KMS-11 (cell line): ENCODE measurements around the gene TSPAN3.

Experiments
- H2AFZ ChIP-seq: fragments of 200-600 bp; sonication (generic); 2 replicates; pipeline ENCODE4 v1.6.1; 2016; ENCODE audit warnings: antibody characterized with exemption, mixed run types, low read depth
- H3K27ac ChIP-seq: fragments of 200-600 bp; sonication (generic); 2 replicates; pipeline ENCODE4 v1.6.1; 2016; ENCODE audit warnings: mild to moderate bottlenecking, mixed run types
- H3K27me3 ChIP-seq: fragments of 200-600 bp; sonication (generic); 2 replicates; pipeline ENCODE4 v1.6.1; 2017; ENCODE audit warnings: mild to moderate bottlenecking, low read depth, mixed run types, moderate library complexity; ENCODE audit not compliant: insufficient read depth
- H3K36me3 ChIP-seq: fragments of 200-600 bp; sonication (generic); 2 replicates; pipeline ENCODE4 v1.6.1; 2017; ENCODE audit warnings: mild to moderate bottlenecking, mixed run types; ENCODE audit not compliant: insufficient read depth
- H3K4me1 ChIP-seq: fragments of 200-600 bp; sonication (generic); 2 replicates; pipeline ENCODE4 v1.6.1; 2016; ENCODE audit warnings: mild to moderate bottlenecking, low read depth, mixed run types; ENCODE audit not compliant: poor library complexity, severe bottlenecking
- H3K4me2 ChIP-seq: fragments of 200-600 bp; sonication (generic); 2 replicates; pipeline ENCODE4 v1.7.0; 2016; ENCODE audit warnings: mild to moderate bottlenecking, mixed run types
- H3K4me3 ChIP-seq: fragments of 200-600 bp; sonication (generic); IDR thresholded peaks from 2 replicates; pipeline ENCODE4 v1.6.1; 2017; ENCODE audit warnings: low read depth, low read length, mixed read lengths; ENCODE audit not compliant: insufficient read depth
- H3K79me2 ChIP-seq: fragments of 200-600 bp; sonication (generic); 2 replicates; pipeline ENCODE4 v1.6.1; 2016; ENCODE audit warnings: low read depth, mixed run types; ENCODE audit not compliant: insufficient read depth
- H3K9ac ChIP-seq: fragments of 200-600 bp; sonication (generic); 2 replicates; pipeline ENCODE4 v1.6.1; 2016; ENCODE audit warnings: mild to moderate bottlenecking, mixed run types
- H4K20me1 ChIP-seq: fragments of 200-600 bp; sonication (generic); 2 replicates; pipeline ENCODE4 v1.6.1; 2016; ENCODE audit warnings: mild to moderate bottlenecking, mixed run types; ENCODE audit not compliant: insufficient read depth
- TF ChIP-seq, protein P1 (sequence below): fragments of 200-600 bp; sonication (generic); conservative IDR thresholded peaks from 2 replicates; pipeline ENCODE4 v1.6.1; 2017; ENCODE audit warnings: low read depth, mild to moderate bottlenecking, antibody characterized with exemption, low read length, moderate library complexity, mixed read lengths

The TSPAN3 gene

GRCh38 chr15:77085297-77085696 is 14.4 kb upstream of the TSPAN3 start:
- TF ChIP-seq, protein P1, sequence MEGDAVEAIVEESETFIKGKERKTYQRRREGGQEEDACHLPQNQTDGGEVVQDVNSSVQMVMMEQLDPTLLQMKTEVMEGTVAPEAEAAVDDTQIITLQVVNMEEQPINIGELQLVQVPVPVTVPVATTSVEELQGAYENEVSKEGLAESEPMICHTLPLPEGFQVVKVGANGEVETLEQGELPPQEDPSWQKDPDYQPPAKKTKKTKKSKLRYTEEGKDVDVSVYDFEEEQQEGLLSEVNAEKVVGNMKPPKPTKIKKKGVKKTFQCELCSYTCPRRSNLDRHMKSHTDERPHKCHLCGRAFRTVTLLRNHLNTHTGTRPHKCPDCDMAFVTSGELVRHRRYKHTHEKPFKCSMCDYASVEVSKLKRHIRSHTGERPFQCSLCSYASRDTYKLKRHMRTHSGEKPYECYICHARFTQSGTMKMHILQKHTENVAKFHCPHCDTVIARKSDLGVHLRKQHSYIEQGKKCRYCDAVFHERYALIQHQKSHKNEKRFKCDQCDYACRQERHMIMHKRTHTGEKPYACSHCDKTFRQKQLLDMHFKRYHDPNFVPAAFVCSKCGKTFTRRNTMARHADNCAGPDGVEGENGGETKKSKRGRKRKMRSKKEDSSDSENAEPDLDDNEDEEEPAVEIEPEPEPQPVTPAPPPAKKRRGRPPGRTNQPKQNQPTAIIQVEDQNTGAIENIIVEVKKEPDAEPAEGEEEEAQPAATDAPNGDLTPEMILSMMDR = no peak
- Histone ChIP-seq H3K36me3 (no peaks in the 10 kb centered on the region), H3K9ac (no peak overlapping the region), H2AFZ (no peak overlapping the region), H3K79me2 (no peaks in the 10 kb centered on the region), H3K27ac (no peak overlapping the region), H3K4me1 (no peaks in the 10 kb centered on the region), H3K27me3 (no peaks in the 10 kb centered on the region), H4K20me1 (no peaks in the 10 kb centered on the region), H3K4me2 (no peak overlapping the region), H3K4me3 (no peak overlapping the region)

- H3K27ac ChIP-seq = no peak overlapping the region
- H3K36me3 ChIP-seq = no peaks in the 10 kb centered on the region
- H3K4me3 ChIP-seq = no peak overlapping the region
- no peaks in the 10 kb centered on the region for H3K4me1 ChIP-seq
- TF ChIP-seq, protein P1 = no peak
- H3K27me3 ChIP-seq = no peaks in the 10 kb centered on the region
- H3K9ac ChIP-seq = no peak overlapping the region
- H2AFZ ChIP-seq = no peak overlapping the region
- no peaks in the 10 kb centered on the region for H3K79me2 ChIP-seq
- H4K20me1 ChIP-seq = no peaks in the 10 kb centered on the region
- no peak overlapping the region for H3K4me2 ChIP-seq
Measured at GRCh38 chr15:77084436-77084835, 13.5 kb upstream of the TSPAN3 start.

GRCh38 chr15:77083381-77084160 is 12.7 kb upstream of the TSPAN3 start:
- H3K36me3 ChIP-seq = no peaks in the 10 kb centered on the region

DNA sequence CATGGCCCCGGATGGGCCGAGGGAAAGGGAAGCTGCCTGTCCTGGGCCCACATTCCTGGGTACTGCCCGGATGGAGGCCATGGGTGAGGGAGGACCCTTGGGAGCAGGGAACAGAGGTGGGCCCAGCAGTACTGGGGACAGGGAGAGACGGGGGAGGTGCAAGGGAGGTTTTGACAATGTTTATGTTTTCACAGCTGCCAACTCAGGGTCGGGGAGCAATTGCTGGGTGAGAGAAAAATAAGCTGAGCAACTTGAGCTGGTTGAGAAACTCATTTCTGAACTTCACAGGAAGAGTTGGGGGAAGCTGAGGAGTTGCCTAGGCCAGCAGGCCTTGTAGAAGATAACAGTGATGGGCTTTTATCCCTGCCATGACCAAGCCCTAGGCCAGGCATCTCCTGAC is 11.1 kb upstream of the TSPAN3 start:
- TF ChIP-seq, protein P1 = no peak
- Histone ChIP-seq H3K4me1 (no peaks in the 10 kb centered on the region), H4K20me1 (no peaks in the 10 kb centered on the region), H3K9ac (no peak overlapping the region), H3K4me3 (no peak overlapping the region), H3K36me3 (no peaks in the 10 kb centered on the region), H3K79me2 (no peaks in the 10 kb centered on the region), H3K27me3 (no peaks in the 10 kb centered on the region), H2AFZ (no peak overlapping the region), H3K27ac (no peak overlapping the region), H3K4me2 (no peak overlapping the region)

More at GRCh38 chr15:77083381-77084160, 12.7 kb upstream of the TSPAN3 start:
- no peaks in the 10 kb centered on the region for H3K4me1 ChIP-seq
- no peak overlapping the region for H3K27ac ChIP-seq
- no peak overlapping the region for H3K4me2 ChIP-seq
- TF ChIP-seq, protein P1 = no peak
- H4K20me1 ChIP-seq = no peaks in the 10 kb centered on the region
- no peak overlapping the region for H3K4me3 ChIP-seq
- no peak overlapping the region for H3K9ac ChIP-seq
- H2AFZ ChIP-seq = no peak overlapping the region
- H3K79me2 ChIP-seq = no peaks in the 10 kb centered on the region
- H3K27me3 ChIP-seq = no peaks in the 10 kb centered on the region
